Measurements from ENCODE around the gene ASPHD2.
"Not testable (repeated sequence)": the region's sequence is repeated elsewhere in the genome, so short reads cannot be mapped to it uniquely, and the experiment has no call there.

Gene ASPHD2

GRCh38 chr22:26417406-26417805 lies 11.7 kb upstream of the ASPHD2 start:
- DNase-seq: no peak

- DNase-seq: no peak
Measured at GRCh38 chr22:26418620-26419019, 10.4 kb upstream of the ASPHD2 start.

DNA sequence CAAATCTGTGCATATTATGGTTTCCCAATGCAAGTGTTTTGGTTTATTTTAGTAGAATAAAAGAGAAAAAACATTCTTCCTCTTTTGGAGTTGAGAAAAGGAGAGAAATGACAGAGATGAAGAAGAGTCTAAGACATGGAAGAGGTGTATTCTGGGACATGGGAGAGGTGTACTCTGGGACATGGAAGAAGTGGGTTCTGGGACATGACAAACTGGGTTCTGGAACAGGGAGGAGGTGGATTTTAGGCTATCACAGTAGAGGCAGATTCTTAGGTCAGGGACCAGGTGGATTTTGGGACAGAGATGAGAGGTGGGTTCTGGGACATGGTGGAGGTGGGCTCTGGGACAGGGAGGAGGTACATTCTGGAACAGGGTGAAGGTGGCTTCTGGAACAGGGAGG lies 2.1 kb upstream of the ASPHD2 start:
- no peak for DNase-seq

DNA sequence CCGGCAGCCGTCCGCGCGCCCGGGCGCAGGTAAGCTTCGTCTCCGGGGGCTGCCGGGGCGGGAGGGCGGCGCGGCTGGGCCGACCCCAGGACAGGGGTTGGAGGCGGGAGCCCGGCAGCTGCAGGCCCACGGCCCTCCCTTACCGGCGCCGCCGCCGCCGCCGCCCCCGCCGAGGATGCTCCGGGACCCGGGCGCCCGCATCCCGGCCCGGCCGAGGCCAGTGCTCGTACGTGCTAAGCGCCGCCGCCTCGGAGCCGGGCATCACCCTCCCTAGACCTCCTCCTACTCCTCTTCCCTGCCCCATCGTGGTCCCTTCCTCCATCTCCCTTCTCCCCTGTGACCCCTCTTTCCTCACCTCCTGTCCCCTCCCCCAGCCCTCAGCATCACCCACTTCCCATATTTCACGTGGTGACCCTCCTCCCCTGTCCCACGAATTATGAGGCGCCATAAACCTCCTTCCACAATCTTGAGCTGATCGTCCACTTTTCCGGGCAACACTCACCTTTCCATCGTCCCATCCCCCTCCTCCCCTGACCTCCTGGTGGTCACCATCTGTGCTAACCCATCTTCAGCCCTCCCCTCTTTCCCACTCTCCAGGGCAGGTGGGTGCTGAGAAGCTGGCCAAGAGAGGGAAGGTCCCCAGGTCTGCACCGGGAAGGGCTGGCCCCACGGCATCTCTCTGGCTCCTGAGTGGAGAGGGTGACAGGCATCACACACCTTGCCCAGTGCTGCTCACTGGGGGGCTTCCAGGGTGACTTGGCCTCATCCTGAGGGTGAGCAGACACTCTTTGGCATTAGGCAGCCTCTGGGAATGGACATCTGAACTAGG lies 612 bp downstream of the ASPHD2 start:
- DNase-seq: no peak

DNA sequence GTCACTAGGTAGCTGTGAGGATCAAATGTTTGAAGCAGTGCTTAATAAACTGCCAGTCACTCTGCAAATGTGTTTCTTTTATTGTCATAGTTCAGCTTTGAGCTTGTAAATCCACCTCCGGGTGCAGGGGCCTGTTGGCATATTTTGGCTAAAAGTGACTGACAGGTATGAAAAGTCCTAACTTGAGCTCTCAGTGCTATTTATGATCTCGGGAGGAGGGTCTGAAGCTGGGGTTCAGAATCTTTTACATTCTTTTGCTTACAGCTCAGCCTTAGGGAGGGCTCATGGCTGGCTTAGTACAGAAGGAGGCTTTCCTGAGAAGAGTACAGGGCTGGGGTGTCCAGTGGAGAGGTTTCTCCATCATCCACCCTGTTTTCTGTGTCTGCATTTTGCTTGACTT lies 1.5 kb downstream of the ASPHD2 start:
- DNase-seq: no peak

GRCh38 chr22:26431261-26431995 lies 2.4 kb downstream of the ASPHD2 start:
- DNase-seq: no peak

DNA sequence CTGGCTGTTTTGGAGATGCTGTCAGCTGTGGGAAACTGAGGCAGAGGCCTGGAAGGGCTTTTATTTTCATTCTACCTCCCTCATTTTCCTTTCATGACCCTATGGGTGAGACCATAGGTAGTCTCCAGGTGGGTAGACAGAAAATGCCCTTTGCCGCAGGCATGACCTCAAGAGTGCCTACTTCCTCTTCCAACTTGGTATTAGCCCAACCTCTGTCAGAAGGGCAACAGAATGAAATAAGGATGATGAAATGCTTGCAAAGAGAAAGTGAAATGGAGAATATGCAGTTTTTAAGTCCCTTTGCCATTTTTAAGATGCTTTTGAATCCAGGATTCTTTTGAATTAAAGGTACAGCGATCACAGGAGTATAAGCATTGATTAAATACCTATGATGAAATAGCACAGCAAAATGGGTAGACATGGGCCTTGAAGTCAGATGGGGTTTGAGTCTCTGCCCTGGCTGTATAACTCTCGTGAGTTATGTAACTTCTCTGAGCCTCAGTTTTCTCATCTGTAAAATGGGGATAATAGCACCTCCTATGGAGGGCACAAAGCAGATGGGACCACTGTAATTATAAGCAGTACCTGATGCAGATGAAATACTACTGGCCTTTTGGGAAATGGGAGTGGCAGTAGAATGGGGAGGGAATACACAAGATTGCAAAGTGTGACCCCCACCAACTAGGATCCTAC lies 3.7 kb downstream of the ASPHD2 start:
- no peak for DNase-seq

- DNase-seq: no peak
Measured at GRCh38 chr22:26433805-26434204, 4.7 kb downstream of the ASPHD2 start.

DNA sequence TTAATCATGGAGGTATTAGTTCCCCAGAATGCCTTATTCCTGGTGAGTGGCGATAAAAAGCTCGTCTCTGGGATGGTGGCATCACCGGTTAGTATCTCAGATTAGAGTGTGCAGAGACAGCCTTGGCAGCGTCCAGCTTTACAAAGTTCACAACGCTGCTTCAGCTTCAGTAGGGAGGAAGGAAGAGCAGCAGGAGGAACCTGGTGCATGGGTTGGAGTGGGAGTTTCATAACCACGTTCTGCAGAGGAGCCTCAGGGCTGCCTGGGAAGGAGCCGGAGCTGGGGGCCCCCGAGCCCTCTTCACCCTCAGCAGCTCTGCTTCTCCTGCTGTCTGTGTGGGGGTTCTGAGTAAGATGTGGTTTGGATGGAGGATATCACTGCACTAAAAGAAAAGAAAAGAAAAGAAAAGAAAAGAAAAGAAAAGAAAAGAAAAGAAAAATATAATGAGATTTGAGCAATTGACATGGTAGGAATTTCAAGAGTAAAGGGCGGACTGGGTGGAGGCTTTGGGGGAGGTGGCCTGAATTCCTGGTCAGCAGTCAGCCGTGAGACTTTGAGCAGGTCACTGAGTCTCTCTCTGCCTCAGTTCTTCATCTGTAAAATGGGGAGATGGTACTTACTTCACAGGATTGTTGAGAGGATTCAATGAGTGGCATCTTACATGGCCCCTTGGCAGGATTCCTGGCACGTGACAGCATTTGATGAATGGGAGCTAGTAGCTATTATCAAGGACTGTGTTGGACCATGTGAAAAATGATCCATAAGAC lies 6.5 kb downstream of the ASPHD2 start:
- DNase-seq: no peak

DNA sequence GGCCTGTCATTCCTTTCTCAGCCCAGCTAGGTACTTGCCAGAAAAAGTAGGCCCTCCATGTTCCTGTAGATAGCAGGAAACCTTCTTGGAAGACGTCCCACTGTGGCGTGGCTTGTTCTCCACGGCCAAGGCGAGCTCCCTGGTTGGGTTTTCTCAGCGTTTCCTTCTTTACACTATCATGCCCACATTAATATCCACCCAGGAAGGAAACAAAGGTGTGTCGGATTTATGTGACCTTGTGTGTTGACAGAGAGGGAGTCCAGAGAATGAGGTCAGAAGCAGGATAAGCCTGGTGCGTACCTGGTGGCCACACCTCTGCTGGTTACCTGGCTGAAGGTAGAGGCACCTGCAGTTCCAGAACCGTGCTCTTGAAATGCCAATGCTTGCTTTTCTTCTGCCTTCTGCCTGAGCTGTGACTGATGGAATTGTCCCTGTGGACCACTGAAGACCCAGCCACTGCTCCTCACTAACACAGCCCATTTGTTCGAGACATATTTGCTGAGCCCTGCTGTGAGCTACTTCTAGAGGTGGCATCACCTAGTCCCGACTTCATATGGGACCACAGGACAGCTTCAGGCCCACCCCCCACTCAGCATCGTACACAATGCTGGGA lies 7.9 kb downstream of the ASPHD2 start:
- no peak for DNase-seq

DNA sequence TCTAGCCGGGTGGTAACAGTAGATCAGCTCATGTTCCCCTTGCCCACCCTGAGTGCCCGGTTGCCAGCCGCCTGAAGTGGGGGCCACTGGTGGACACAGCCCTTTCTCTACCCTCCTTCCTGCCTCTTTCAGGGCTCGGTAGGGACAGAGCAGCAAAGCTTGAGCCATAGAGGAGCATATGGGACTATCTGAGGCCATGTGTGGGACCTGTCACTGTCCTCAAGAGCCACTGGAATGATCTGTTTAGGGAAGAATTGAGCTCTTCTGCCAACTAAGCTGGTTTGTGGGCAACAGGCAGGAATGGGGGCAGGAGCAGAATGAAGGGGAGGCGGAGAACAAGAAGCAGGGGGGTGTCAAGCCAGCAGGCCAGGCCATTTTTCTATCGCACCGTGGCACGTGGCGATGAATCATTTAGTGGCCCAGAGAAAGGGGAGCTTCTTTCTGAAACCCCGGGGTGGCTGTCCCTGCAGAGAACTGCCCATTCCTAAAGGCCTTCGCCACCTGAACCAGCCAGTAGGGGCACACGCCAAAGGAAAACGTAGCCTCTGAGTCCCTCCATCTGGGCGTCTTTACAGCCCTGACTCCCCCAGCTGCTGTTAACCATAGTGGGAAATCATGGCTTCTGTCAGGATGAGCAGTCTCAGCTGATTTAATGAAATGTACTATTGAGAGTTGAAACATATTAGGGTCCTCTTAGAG lies 8.8 kb downstream of the ASPHD2 start:
- DNase-seq: no peak

GRCh38 chr22:26438776-26439175 lies 9.7 kb downstream of the ASPHD2 start:
- not testable (repeated sequence) for DNase-seq

DNA sequence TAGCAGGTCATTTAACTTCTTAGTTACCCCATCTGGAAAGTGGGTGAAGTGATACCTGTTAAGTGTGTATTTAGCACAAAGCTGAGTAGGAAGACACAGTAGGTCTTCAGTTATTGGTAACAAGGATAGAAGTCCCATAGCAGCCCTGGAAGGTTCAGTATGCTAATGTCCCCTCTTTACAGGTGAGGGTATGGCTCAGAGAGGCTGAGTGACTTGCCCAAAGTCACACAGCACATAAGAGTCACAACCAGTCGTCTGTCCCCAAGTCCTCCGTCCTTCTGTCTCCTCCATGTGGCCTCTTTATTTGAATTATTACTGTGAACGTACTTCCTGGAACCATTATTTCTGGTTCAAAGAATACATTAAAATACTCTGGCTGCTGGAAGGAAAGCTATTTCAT lies 10.5 kb downstream of the ASPHD2 start:
- no peak for DNase-seq

DNA sequence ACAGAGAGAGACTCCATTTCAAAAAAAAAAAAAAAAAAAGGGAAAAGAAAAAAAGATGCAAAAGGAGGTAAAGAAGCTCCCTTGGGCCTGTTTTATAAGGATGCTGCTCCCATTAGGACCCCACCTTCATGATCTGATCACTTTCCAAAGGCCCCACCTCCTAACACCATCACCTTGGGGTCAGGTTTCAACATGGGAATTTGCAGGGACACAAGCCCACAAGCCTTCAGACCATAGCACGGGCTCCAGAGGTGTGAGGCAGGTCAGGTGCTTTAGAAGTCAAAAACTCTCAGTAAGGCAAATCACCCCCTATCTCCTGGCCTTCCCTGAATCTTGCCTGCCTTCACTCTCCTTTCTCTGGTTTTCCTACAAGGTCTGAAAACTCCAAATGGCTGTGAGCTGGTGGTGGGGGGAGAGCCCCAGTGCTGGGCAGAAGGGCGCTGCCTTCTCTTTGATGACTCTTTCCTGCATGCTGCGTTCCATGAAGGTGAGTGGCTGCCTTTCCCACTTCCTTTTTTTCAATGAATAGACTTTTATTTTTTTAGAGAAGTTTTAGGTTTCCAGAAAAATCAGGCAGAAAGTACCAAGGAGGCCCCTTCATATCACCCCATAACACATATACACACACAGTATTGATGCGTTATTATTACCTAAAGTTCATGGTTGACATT lies 13.2 kb downstream of the ASPHD2 start:
- no peak for DNase-seq

DNA sequence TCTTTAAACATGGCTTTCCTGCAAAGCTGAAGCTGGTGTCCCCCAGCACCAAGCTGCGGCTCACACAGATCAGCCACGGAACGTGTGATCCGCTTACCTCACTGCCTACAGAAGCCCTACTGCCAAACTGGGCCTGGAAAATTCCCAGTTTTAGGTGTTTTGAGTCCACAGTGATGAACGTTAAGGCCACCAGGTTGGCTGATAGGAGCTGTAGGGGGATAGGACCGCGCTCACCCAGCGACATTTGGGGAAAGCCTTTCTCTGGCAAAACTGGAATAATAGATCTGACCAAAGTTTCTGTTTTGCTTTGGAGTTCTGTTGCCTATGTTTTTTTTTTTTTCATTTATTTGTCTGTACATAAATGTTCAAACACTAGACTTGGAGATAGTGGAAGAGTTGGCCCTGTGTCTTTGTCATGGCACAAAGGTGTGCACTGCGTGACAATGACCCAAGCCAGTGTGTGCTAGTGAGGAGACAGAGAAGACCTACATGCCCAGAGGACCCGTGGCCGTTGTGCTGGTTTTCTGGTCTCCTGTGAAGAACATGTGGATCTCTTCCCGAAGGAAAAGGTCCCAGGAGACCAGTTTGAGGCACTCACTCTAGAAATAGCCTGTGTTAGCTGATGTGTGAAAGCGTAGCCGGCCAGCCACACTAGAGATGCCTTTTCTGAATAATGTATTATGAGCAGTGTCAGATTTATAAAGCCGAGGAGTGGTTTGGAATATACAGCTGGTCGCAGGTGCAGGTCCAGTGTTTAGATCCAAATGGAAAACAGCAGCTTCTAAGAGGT lies 15.0 kb downstream of the ASPHD2 start:
- no peak for DNase-seq

DNA sequence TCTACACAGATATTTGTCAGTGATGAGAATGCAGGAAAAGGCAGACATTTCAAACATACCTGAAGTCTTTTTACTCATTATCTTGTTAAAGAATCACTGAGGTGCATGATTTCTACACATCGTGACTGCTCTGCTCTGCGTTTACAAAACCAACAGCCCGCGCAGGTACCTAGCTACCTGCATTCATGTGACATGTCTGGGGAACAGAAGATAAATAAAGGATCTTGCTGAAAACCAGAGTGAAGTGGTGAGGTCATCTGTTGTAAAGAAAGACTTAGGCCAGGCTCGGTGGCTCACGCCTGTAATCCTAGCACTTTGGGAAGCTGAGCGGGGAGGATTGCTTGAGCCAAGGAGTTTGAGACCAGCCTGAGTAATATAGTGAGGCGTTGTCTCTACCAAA lies 15.7 kb downstream of the ASPHD2 start:
- DNase-seq: peak; percentile 33

GRCh38 chr22:26445577-26446275 lies 16.7 kb downstream of the ASPHD2 start:
- no peak for DNase-seq

GRCh38 chr22:26446808-26447515 lies 17.9 kb downstream of the ASPHD2 start:
- DNase-seq: no peak
